Measurements from ENCODE around the gene VAMP1.

The VAMP1 gene

GRCh38 chr12:6493497-6494257 lies 23.2 kb upstream of the VAMP1 start, which contains the start of gene NCAPD2:
Gene NCAPD2, plus strand, starts transcription at chr12:6494102. Its CDS starts 997 bp downstream, at chr12:6495099.
- CTCF ChIA-PET = interaction anchor here (0.5 to 2.3 kb wide), 6 partner anchors 28 to 174 kb away, joined by 3 to 10 read pairs (median 4); no protein-coding TSS in a partner anchor
- H3K4me1 ChIP-seq (ENCODE audit: control insufficient read depth, insufficient read depth, low read length) = peaks cover 7% of the 10 kb centered on the region; the same call in 1 of the 2 replicates
- H3K9me3 ChIP-seq (ENCODE audit: control insufficient read depth, insufficient read depth, low read depth, low read length) = no peaks in the 10 kb centered on the region
- H3K4me3 ChIP-seq (ENCODE audit: low read depth, low read length) = peak within 1 kb of the TSS; percentile 93
- peak within 1 kb of the TSS; percentile 94 for H3K27ac ChIP-seq (ENCODE audit: extremely low read depth, low read depth, low read length)
- POLR2A ChIA-PET = interaction anchor here (1.0 to 2.3 kb wide), 23 partner anchors 8 to 358 kb away, joined by 3 to 74 read pairs (median 4); partner anchors contain the start of genes CDCA3, GAPDH, NOP2 and TNFRSF1A
- peaks cover 43 to 54% of the 10 kb centered on the region in 2 experiments for H3K36me3 ChIP-seq (ENCODE audit: control insufficient read depth in 2 of 2, insufficient read depth in 1 of 2, low read length in 2 of 2)
- TF ChIP-seq, protein P1, sequence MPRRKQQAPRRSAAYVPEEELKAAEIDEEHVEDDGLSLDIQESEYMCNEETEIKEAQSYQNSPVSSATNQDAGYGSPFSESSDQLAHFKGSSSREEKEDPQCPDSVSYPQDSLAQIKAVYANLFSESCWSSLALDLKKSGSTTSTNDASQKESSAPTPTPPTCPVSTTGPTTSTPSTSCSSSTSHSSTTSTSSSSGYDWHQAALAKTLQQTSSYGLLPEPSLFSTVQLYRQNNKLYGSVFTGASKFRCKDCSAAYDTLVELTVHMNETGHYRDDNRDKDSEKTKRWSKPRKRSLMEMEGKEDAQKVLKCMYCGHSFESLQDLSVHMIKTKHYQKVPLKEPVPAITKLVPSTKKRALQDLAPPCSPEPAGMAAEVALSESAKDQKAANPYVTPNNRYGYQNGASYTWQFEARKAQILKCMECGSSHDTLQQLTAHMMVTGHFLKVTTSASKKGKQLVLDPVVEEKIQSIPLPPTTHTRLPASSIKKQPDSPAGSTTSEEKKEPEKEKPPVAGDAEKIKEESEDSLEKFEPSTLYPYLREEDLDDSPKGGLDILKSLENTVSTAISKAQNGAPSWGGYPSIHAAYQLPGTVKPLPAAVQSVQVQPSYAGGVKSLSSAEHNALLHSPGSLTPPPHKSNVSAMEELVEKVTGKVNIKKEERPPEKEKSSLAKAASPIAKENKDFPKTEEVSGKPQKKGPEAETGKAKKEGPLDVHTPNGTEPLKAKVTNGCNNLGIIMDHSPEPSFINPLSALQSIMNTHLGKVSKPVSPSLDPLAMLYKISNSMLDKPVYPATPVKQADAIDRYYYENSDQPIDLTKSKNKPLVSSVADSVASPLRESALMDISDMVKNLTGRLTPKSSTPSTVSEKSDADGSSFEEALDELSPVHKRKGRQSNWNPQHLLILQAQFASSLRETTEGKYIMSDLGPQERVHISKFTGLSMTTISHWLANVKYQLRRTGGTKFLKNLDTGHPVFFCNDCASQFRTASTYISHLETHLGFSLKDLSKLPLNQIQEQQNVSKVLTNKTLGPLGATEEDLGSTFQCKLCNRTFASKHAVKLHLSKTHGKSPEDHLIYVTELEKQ (tag by site-specific recombination; IDR thresholded peaks at IDR 0.05; ENCODE audit: borderline replicate concordance) = no peak
- peak; percentile 11; the same call in 1 of the 2 replicates for TF ChIP-seq ZNF623 (tag by site-specific recombination; IDR thresholded peaks at IDR 0.05)
- TF ChIP-seq ZNF366 (tag by site-specific recombination; conservative IDR thresholded peaks at IDR 0.05) = 0 out of 2 replicates have a peak, but pooled peaks have one; percentile 9
- TF ChIP-seq SP3 (tag by site-specific recombination; IDR thresholded peaks at IDR 0.05) = no peak
- peak; percentile 11; the same call in 1 of the 2 replicates for TF ChIP-seq ZNF629 (tag by site-specific recombination; IDR thresholded peaks at IDR 0.05)
- 0 out of 2 replicates have a peak, but pooled peaks have one; percentile 11 for TF ChIP-seq FEZF1 (tag by site-specific recombination; IDR thresholded peaks at IDR 0.05)
- TF ChIP-seq ZBTB20 (tag by site-specific recombination; IDR thresholded peaks at IDR 0.05) = peak; percentile 73
- TF ChIP-seq ZFP69B (tag by site-specific recombination; IDR thresholded peaks at IDR 0.05) = peak; percentile 15; the same call in 1 of the 2 replicates
- TF ChIP-seq PRDM6 (tag by site-specific recombination; IDR thresholded peaks at IDR 0.05) = no peak
- TF ChIP-seq, protein P2, sequence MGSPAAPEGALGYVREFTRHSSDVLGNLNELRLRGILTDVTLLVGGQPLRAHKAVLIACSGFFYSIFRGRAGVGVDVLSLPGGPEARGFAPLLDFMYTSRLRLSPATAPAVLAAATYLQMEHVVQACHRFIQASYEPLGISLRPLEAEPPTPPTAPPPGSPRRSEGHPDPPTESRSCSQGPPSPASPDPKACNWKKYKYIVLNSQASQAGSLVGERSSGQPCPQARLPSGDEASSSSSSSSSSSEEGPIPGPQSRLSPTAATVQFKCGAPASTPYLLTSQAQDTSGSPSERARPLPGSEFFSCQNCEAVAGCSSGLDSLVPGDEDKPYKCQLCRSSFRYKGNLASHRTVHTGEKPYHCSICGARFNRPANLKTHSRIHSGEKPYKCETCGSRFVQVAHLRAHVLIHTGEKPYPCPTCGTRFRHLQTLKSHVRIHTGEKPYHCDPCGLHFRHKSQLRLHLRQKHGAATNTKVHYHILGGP (tag by site-specific recombination; IDR thresholded peaks at IDR 0.05) = no peak
- TF ChIP-seq PBX3 (CRISPR knock-in tag; IDR thresholded peaks at IDR 0.05) = no peak
- TF ChIP-seq ZNF341 (tag by site-specific recombination; IDR thresholded peaks at IDR 0.05; ENCODE audit: low read depth) = 0 out of 2 replicates have a peak, but pooled peaks have one; percentile 39
- no peak; the same call in 1 of the 2 replicates for TF ChIP-seq ZNF600 (tag by site-specific recombination; IDR thresholded peaks at IDR 0.05)
- TF ChIP-seq GLIS2 (tag by site-specific recombination; IDR thresholded peaks at IDR 0.05) = peak; percentile 74
- TF ChIP-seq HOXD13 (CRISPR knock-in tag; IDR thresholded peaks at IDR 0.05; ENCODE audit: borderline replicate concordance) = peak; percentile 61; the same call in 1 of the 2 replicates
- TF ChIP-seq, protein P3, sequence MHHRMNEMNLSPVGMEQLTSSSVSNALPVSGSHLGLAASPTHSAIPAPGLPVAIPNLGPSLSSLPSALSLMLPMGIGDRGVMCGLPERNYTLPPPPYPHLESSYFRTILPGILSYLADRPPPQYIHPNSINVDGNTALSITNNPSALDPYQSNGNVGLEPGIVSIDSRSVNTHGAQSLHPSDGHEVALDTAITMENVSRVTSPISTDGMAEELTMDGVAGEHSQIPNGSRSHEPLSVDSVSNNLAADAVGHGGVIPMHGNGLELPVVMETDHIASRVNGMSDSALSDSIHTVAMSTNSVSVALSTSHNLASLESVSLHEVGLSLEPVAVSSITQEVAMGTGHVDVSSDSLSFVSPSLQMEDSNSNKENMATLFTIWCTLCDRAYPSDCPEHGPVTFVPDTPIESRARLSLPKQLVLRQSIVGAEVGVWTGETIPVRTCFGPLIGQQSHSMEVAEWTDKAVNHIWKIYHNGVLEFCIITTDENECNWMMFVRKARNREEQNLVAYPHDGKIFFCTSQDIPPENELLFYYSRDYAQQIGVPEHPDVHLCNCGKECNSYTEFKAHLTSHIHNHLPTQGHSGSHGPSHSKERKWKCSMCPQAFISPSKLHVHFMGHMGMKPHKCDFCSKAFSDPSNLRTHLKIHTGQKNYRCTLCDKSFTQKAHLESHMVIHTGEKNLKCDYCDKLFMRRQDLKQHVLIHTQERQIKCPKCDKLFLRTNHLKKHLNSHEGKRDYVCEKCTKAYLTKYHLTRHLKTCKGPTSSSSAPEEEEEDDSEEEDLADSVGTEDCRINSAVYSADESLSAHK (tag by site-specific recombination; IDR thresholded peaks at IDR 0.05) = peak; percentile 37; the same call in 1 of the 2 replicates
- TF ChIP-seq ZNF121 (tag by site-specific recombination; IDR thresholded peaks at IDR 0.05) = no peak
- peak; percentile 3; the same call in 1 of the 2 replicates for TF ChIP-seq ZNF692 (tag by site-specific recombination; IDR thresholded peaks at IDR 0.05)
- peak; percentile 97 for TF ChIP-seq BCL11A (tag by site-specific recombination; IDR thresholded peaks at IDR 0.05; ENCODE audit: low read depth)
- 0 out of 2 replicates have a peak, but pooled peaks have one; percentile 29 for TF ChIP-seq ZSCAN30 (tag by site-specific recombination; IDR thresholded peaks at IDR 0.05)
- TF ChIP-seq ZNF561 (tag by site-specific recombination; IDR thresholded peaks at IDR 0.05; ENCODE audit: borderline replicate concordance) = 0 out of 2 replicates have a peak, but pooled peaks have one; percentile 32
- peak; percentile 91 for TF ChIP-seq ZNF335 (tag by site-specific recombination; conservative IDR thresholded peaks at IDR 0.05)
